ENCODE results near the gene S100A3. TPM values are rescaled to one million over a fixed set of nuclear protein-coding genes. Genes with fewer than 3 reads are reported as not detected.

Gene S100A3
- total and polyA plus RNA-seq, 2 of the 13 experiments (the other 11 are each of a cell fraction or from before 2014, with no cell fraction given), result 2.5 to 4.5 TPM

DNA sequence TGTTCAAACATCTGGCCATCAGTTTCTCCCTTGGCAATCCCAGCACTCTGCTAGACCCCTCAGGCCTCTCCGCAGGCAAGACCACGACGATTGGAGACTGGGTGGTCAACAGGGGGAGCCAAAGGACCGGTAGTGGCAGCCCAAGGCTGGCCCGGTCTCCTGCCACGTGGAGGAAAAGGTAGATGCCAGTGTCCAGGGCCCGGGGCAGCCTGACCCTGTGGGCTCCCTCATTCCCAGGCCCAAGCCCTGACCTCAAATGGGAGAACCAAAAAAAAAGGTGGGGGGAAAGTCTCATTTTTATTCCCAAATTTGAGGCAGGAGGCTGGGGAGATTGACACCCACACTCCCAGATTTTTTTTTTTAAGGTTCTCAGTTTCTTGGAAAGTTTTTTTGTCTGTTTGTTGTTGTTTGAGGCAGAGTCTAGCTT, 38.1 kb downstream of the S100A3 start (continued):
- TF ChIP-seq, protein P1, sequence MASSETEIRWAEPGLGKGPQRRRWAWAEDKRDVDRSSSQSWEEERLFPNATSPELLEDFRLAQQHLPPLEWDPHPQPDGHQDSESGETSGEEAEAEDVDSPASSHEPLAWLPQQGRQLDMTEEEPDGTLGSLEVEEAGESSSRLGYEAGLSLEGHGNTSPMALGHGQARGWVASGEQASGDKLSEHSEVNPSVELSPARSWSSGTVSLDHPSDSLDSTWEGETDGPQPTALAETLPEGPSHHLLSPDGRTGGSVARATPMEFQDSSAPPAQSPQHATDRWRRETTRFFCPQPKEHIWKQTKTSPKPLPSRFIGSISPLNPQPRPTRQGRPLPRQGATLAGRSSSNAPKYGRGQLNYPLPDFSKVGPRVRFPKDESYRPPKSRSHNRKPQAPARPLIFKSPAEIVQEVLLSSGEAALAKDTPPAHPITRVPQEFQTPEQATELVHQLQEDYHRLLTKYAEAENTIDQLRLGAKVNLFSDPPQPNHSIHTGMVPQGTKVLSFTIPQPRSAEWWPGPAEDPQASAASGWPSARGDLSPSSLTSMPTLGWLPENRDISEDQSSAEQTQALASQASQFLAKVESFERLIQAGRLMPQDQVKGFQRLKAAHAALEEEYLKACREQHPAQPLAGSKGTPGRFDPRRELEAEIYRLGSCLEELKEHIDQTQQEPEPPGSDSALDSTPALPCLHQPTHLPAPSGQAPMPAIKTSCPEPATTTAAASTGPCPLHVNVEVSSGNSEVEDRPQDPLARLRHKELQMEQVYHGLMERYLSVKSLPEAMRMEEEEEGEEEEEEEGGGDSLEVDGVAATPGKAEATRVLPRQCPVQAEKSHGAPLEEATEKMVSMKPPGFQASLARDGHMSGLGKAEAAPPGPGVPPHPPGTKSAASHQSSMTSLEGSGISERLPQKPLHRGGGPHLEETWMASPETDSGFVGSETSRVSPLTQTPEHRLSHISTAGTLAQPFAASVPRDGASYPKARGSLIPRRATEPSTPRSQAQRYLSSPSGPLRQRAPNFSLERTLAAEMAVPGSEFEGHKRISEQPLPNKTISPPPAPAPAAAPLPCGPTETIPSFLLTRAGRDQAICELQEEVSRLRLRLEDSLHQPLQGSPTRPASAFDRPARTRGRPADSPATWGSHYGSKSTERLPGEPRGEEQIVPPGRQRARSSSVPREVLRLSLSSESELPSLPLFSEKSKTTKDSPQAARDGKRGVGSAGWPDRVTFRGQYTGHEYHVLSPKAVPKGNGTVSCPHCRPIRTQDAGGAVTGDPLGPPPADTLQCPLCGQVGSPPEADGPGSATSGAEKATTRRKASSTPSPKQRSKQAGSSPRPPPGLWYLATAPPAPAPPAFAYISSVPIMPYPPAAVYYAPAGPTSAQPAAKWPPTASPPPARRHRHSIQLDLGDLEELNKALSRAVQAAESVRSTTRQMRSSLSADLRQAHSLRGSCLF (CRISPR knock-in tag; IDR thresholded peaks at IDR 0.05; ENCODE audit: borderline replicate concordance), result no peak
- no peak for TF ChIP-seq RBFOX2 (IDR thresholded peaks at IDR 0.05; ENCODE audit: low read depth, low read length)
- peak; percentile 25 for TF ChIP-seq AGO1 (IDR thresholded peaks at IDR 0.05; ENCODE audit: low read depth, low read length, poor library complexity, severe bottlenecking)
- TF ChIP-seq ZFP36L1 (CRISPR knock-in tag; IDR thresholded peaks at IDR 0.05), result no peak
- TF ChIP-seq ZNF101 (CRISPR knock-in tag; IDR thresholded peaks at IDR 0.05; ENCODE audit: borderline replicate concordance, low read depth), result no peak
- TF ChIP-seq, protein P2, sequence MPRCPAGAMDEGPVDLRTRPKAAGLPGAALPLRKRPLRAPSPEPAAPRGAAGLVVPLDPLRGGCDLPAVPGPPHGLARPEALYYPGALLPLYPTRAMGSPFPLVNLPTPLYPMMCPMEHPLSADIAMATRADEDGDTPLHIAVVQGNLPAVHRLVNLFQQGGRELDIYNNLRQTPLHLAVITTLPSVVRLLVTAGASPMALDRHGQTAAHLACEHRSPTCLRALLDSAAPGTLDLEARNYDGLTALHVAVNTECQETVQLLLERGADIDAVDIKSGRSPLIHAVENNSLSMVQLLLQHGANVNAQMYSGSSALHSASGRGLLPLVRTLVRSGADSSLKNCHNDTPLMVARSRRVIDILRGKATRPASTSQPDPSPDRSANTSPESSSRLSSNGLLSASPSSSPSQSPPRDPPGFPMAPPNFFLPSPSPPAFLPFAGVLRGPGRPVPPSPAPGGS (CRISPR knock-in tag; IDR thresholded peaks at IDR 0.05), result no peak
- TF ChIP-seq, protein P3, sequence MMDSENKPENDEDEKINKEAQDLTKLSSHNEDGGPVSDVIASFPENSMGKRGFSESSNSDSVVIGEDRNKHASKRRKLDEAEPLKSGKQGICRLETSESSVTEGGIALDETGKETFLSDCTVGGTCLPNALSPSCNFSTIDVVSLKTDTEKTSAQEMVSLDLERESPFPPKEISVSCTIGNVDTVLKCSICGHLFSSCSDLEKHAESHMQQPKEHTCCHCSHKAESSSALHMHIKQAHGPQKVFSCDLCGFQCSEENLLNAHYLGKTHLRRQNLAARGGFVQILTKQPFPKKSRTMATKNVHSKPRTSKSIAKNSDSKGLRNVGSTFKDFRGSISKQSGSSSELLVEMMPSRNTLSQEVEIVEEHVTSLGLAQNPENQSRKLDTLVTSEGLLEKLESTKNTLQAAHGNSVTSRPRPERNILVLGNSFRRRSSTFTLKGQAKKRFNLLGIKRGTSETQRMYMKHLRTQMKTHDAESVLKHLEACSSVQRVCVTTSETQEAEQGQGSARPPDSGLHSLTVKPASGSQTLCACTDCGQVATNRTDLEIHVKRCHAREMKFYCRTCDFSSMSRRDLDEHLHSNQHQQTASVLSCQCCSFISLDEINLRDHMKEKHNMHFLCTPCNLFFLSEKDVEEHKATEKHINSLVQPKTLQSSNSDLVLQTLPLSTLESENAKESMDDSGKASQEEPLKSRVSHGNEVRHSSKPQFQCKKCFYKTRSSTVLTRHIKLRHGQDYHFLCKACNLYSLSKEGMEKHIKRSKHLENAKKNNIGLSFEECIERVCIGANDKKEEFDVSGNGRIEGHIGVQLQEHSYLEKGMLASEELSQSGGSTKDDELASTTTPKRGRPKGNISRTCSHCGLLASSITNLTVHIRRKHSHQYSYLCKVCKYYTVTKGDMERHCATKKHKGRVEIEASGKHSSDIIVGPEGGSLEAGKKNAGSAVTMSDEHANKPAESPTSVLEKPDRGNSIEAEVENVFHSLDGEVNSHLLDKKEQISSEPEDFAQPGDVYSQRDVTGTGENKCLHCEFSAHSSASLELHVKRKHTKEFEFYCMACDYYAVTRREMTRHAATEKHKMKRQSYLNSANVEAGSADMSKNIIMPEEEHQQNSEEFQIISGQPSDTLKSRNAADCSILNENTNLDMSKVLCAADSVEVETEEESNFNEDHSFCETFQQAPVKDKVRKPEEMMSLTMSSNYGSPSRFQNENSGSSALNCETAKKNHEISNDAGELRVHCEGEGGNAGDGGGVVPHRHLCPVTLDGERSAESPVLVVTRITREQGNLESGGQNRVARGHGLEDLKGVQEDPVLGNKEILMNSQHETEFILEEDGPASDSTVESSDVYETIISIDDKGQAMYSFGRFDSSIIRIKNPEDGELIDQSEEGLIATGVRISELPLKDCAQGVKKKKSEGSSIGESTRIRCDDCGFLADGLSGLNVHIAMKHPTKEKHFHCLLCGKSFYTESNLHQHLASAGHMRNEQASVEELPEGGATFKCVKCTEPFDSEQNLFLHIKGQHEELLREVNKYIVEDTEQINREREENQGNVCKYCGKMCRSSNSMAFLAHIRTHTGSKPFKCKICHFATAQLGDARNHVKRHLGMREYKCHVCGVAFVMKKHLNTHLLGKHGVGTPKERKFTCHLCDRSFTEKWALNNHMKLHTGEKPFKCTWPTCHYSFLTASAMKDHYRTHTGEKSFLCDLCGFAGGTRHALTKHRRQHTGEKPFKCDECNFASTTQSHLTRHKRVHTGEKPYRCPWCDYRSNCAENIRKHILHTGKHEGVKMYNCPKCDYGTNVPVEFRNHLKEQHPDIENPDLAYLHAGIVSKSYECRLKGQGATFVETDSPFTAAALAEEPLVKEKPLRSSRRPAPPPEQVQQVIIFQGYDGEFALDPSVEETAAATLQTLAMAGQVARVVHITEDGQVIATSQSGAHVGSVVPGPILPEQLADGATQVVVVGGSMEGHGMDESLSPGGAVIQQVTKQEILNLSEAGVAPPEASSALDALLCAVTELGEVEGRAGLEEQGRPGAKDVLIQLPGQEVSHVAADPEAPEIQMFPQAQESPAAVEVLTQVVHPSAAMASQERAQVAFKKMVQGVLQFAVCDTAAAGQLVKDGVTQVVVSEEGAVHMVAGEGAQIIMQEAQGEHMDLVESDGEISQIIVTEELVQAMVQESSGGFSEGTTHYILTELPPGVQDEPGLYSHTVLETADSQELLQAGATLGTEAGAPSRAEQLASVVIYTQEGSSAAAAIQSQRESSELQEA (CRISPR knock-in tag; IDR thresholded peaks at IDR 0.05; ENCODE audit: not compliant biosample characterization), result no peak
- TF ChIP-seq ISL2 (CRISPR knock-in tag; IDR thresholded peaks at IDR 0.05), result no peak
- TF ChIP-seq XBP1 (CRISPR knock-in tag; IDR thresholded peaks at IDR 0.05), result no peak
- TF ChIP-seq, protein P4, sequence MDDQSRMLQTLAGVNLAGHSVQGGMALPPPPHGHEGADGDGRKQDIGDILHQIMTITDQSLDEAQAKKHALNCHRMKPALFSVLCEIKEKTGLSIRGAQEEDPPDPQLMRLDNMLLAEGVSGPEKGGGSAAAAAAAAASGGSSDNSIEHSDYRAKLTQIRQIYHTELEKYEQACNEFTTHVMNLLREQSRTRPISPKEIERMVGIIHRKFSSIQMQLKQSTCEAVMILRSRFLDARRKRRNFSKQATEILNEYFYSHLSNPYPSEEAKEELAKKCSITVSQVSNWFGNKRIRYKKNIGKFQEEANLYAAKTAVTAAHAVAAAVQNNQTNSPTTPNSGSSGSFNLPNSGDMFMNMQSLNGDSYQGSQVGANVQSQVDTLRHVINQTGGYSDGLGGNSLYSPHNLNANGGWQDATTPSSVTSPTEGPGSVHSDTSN (CRISPR knock-in tag; IDR thresholded peaks at IDR 0.05; ENCODE audit: borderline replicate concordance), result no peak
- no peak for TF ChIP-seq ZNF382 (CRISPR knock-in tag; IDR thresholded peaks at IDR 0.05; ENCODE audit: borderline replicate concordance)
- TF ChIP-seq DNMT1 (CRISPR knock-in tag; IDR thresholded peaks at IDR 0.05), result no peak
- peak; percentile 70; the same call in 1 of the 2 replicates for TF ChIP-seq ZNF501 (CRISPR knock-in tag; IDR thresholded peaks at IDR 0.05)
- TF ChIP-seq ZNF256 (CRISPR knock-in tag; conservative IDR thresholded peaks at IDR 0.05), result no peak
- no peak for TF ChIP-seq RFX1 (IDR thresholded peaks at IDR 0.05)

Data from HepG2 (cell line).